ENCODE measurements around the gene PDZD4.

The PDZD4 gene

DNA sequence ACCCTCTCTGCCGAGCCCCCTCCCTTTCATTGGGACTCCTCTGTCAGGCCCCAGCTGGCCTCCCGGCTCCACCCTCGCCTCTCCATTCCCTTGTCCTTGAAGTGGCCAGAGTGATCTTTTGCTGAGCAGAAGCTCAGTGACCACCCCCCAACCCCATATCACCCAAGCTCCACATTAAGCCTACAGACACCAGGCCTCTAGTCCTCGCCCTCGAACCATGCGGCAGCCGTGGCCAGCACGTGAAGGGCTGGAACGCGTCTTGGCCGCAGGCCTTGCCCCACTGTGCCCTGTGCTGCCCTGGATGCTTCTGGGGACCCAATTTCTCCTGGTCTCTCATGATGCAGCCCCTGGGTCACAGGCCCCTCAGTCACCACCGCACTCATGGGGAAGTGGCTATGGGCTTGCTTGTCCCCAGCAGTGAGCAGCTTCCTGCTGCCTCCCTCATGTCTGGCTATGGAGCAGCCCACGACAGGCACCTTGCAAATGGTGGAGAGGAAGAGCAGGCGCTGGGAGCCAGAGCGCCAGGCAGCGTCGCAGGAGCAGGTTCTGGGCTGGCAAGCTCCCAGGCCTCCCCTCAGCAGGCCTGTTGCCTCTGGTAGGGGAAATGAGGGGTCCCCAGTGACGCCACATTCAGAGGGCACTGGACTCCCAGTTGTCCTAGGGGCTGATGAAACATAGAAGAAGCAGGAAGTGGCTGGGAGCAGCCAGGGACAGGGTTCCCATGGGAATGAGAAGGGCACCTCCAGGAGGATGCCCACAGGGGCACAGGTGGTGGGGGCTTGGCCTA, 50.3 kb downstream of the PDZD4 start:
- no peak for FAIRE-seq
- no peak for DNase-seq (ENCODE audit: insufficient read length)
- TF ChIP-seq TAF1 (IDR thresholded peaks at IDR 0.05; ENCODE audit: borderline replicate concordance, low read depth, low read length) (no peak), POLR2AphosphoS5 (IDR thresholded peaks at IDR 0.05; ENCODE audit: low read depth, low read length) (no peak), POLR2A (IDR thresholded peaks at IDR 0.05; ENCODE audit: low read depth, low read length) (no peak)

DNA sequence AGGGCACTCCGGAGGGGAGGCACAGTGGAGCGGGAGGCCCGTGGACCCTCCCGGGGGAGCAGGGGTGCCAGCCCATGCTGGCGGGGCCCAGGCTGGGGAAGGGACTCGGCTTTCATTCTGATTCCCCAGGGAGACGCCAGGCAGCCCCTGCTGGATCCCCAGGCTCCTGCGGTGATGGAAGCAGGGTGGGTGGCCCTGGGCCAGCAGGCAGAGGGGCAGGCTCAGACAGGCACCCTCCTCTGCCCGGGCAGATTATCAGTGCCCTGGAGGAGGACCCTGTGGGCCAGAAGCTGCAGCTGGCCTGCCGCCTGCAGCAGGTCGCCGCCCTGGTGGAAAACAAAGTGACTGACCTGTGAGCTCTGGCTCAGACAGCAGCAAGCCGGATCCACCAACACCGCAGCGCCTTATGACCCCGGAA, 51.7 kb downstream of the PDZD4 start:
- TF ChIP-seq POLR2A (IDR thresholded peaks at IDR 0.05; ENCODE audit: low read depth, low read length) (no peak), POLR2AphosphoS5 (IDR thresholded peaks at IDR 0.05; ENCODE audit: low read depth, low read length) (no peak), TAF1 (IDR thresholded peaks at IDR 0.05; ENCODE audit: borderline replicate concordance, low read depth, low read length) (no peak)
- FAIRE-seq: no peak
- no peak for DNase-seq (ENCODE audit: insufficient read length)

DNA sequence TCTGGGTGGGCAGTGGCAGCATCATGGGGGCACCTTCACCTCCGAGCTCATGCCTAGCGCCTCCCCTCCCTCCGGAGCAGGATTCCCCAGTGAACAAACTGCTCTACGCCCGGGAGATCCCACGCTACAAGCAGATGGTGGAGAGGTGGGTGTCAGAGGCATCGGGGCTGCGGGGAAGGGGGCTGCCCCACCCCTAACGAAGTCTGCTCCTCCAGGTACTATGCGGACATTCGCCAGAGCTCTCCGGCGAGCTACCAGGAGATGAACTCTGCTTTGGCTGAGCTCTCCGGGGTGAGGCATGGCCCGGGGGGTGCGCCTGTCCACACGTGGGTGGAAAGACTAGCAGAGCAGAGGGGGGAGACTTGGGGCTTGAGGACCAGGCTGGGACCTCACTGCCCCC, 52.2 kb downstream of the PDZD4 start:
- DNase-seq (ENCODE audit: insufficient read length): no peak
- TF ChIP-seq POLR2A (IDR thresholded peaks at IDR 0.05; ENCODE audit: low read depth, low read length) (no peak), POLR2AphosphoS5 (IDR thresholded peaks at IDR 0.05; ENCODE audit: low read depth, low read length) (no peak), TAF1 (IDR thresholded peaks at IDR 0.05; ENCODE audit: borderline replicate concordance, low read depth, low read length) (no peak)
- no peak for FAIRE-seq

DNA sequence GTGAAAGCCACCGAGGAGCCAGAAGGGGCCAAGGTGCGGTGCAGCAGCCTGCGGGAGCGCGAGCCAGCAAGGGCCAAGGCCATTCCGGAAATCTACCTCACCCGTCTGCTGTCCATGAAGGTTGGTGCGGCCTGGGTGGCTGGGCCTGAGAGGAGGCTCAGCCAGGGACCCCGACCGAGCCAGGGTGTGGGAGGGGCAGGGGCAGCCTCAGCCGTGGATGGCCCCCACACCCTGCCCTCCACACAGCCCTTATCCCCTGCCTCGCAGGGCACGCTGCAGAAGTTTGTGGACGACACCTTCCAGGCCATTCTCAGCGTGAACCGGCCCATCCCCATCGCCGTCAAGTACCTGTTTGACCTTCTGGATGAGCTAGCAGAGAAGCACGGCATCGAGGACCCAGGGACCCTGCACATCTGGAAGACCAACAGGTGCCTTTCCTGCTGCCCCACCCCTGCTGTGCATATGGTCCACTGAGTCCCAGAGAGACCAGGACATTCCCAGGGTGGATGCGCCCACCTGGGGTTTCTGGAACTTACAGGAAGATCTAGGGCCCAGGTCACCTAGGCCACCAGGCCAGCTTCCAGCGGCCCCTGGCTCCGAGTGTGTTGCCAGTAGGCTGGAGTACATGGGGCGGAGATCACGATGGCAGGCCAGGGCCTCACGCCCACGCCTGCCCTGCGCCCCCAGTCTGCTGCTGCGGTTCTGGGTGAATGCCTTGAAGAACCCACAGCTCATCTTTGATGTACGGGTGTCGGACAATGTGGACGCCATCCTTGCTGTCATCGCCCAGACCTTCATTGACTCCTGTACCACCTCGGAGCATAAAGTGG, 52.9 kb downstream of the PDZD4 start:
- TF ChIP-seq POLR2AphosphoS5 (IDR thresholded peaks at IDR 0.05; ENCODE audit: low read depth, low read length): no peak
- no peak for TF ChIP-seq POLR2A (IDR thresholded peaks at IDR 0.05; ENCODE audit: low read depth, low read length)
- TF ChIP-seq TAF1 (IDR thresholded peaks at IDR 0.05; ENCODE audit: borderline replicate concordance, low read depth, low read length): no peak
- DNase-seq (ENCODE audit: insufficient read length): no peak
- FAIRE-seq: no peak

DNA sequence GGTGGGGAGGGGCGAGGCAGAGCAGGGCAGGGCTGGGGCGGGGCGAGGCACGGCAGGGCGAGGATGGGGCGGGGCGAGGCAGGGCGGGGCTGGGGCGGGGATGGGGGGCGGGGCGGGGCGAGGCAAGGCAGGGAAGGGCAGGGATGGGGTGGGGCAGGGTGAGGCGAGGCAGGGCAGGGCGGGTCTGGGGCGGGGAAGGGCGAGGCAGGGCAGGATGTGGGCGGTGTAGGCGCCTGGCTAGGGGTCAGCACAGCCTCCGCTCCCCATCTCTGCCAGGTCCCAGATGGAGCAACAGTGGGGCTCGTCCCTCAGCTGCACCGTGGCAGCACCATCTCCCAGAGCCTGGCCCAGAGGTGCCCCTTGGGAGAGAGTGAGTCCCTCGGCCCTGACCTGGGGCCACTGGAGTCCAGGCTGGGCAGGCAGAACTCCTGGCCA, 53.7 kb downstream of the PDZD4 start:
- FAIRE-seq: no peak
- no peak for DNase-seq (ENCODE audit: insufficient read length)
- TF ChIP-seq POLR2A (IDR thresholded peaks at IDR 0.05; ENCODE audit: low read depth, low read length): no peak
- TF ChIP-seq POLR2AphosphoS5 (IDR thresholded peaks at IDR 0.05; ENCODE audit: low read depth, low read length): no peak
- no peak for TF ChIP-seq TAF1 (IDR thresholded peaks at IDR 0.05; ENCODE audit: borderline replicate concordance, low read depth, low read length)

DNA sequence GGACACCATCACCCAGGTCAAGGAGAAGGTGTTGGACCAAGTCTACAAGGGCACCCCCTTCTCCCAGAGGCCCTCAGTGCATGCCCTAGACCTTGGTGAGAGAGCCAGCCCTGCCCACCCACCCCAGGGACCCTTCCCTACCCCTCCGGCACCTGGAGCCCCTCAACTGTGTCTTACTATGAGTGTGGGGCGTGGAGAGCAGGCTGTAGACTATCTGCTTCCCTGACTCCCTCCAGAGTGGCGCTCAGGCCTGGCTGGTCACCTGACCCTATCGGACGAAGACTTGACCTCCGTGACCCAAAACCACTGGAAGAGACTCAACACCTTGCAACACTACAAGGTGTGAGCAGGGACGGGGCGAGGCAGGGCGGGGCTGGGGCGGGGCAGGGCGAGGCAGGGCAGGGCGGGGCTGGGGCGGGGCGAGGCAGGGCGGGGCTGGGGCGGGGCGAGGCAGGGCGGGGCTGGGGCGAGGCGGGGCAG, 54.2 kb downstream of the PDZD4 start:
- DNase-seq (ENCODE audit: insufficient read length): no peak
- TF ChIP-seq POLR2AphosphoS5 (IDR thresholded peaks at IDR 0.05; ENCODE audit: low read depth, low read length) (no peak), POLR2A (IDR thresholded peaks at IDR 0.05; ENCODE audit: low read depth, low read length) (no peak), TAF1 (IDR thresholded peaks at IDR 0.05; ENCODE audit: borderline replicate concordance, low read depth, low read length) (no peak)
- FAIRE-seq: no peak

DNA sequence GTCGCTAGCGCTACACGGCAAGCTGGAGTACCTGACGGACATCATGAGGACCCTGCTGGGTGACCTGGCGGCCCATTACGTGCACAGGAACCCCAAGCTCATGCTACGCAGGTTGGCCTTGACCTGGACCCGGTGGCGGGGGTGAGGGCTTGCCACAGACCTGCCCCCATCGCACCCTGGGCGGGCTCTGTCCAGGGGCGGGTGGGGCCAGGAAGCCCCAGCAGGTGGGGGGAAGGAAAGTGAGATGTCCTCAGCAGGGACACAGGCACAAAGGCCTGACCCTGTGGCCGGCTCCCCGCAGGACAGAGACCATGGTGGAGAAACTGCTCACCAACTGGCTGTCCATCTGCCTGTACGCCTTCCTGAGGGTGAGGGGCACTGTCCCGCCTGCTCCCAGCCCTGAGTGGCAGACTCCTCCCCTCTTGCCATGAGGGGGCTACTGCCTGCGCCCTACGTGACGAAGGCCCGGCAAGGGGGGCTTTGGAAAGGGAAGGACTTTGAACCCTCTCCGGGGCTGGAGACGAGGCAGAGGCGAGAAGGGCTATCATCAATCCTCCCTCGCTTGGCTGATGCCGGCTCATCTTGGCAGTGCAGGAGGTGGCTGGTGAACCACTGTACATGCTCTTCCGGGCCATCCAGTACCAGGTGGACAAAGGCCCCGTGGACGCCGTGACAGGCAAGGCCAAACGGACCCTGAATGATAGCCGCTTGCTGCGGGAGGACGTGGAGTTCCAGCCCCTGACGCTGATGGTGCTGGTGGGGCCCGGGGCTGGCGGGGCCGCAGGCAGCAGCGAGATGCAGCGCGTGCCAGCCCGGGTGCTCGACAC, 54.8 kb downstream of the PDZD4 start:
- no peak for DNase-seq (ENCODE audit: insufficient read length)
- TF ChIP-seq POLR2AphosphoS5 (IDR thresholded peaks at IDR 0.05; ENCODE audit: low read depth, low read length) (no peak), POLR2A (IDR thresholded peaks at IDR 0.05; ENCODE audit: low read depth, low read length) (no peak), TAF1 (IDR thresholded peaks at IDR 0.05; ENCODE audit: borderline replicate concordance, low read depth, low read length) (no peak)
- no peak for FAIRE-seq

DNA sequence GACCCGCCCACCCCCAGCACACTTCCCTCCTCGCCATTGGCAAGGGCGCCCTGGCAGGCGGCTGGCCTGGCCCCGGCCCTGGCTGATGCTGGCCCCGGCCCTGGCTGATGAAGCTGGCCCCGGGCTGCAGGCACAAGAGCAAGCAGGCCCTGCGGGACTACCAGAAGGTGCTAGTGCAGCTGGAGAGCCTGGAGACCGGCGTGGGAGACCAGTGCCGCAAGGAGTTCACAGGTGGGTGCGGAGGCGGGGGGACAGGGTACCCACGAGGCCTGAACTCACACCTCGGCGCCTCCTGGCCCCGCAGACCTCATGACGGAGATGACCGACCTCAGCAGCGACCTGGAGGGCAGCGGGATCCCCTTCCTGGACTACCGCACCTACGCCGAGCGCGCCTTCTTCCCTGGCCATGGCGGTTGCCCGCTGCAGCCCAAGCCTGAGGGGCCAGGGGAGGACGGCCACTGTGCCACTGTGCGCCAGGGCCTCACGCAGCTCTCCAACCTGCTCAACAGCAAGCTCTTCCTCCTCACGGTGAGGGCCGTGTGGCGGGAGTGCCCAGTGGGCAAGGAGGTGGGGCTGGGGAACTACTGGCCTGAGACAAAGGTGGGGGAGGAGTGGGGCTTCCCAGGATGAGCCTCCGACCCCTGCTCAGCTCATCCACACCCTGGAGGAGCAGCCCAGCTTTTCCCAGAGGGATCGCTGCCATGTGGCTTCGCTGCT, 55.6 kb downstream of the PDZD4 start:
- DNase-seq (ENCODE audit: insufficient read length) (peak; percentile 22), FAIRE-seq (no peak)
- no peak for TF ChIP-seq POLR2AphosphoS5 (IDR thresholded peaks at IDR 0.05; ENCODE audit: low read depth, low read length)
- no peak for TF ChIP-seq TAF1 (IDR thresholded peaks at IDR 0.05; ENCODE audit: borderline replicate concordance, low read depth, low read length)
- TF ChIP-seq POLR2A (IDR thresholded peaks at IDR 0.05; ENCODE audit: low read depth, low read length): no peak

DNA sequence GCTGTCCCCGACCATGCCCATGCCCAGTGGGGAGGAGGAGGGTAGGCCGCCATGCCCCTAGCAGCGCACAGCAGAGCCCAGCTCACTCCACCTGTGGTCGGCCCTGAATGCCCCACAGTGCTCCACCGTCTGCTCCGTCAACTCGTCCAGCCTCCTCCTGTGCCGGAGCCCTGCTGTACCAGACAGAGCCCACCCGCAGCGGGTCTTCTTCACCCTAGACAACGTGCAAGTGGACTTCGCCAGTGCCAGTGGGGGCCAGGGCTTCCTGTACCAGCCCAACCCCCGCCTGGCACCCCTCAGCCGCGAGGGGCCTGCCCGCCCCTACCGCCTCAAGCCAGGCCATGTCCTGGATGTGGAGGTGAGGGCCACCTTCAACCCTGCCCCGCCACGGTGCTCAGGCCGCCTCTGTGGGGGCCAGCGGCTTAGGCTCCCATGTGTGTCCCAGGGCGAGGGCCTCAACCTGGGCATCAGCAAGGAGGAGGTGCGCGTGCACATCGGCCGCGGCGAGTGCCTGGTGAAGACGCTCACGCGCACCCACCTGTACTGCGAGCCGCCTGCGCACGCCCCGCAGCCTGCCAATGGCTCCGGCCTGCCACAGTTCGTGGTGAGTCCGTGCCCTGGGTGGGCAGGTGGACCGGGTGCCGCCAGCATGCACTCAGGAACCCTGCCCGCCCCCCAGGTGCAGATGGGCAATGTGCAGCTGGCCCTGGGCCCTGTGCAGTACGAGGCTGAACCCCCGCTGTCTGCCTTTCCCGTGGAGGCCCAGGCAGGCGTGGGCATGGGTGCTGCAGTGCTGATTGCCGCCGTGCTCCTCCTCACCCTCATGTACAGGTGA, 56.4 kb downstream of the PDZD4 start:
- no peak for FAIRE-seq
- DNase-seq (ENCODE audit: insufficient read length): peak; percentile 25
- no peak for TF ChIP-seq TAF1 (IDR thresholded peaks at IDR 0.05; ENCODE audit: borderline replicate concordance, low read depth, low read length)
- TF ChIP-seq POLR2AphosphoS5 (IDR thresholded peaks at IDR 0.05; ENCODE audit: low read depth, low read length): no peak
- TF ChIP-seq POLR2A (IDR thresholded peaks at IDR 0.05; ENCODE audit: low read depth, low read length): no peak

DNA sequence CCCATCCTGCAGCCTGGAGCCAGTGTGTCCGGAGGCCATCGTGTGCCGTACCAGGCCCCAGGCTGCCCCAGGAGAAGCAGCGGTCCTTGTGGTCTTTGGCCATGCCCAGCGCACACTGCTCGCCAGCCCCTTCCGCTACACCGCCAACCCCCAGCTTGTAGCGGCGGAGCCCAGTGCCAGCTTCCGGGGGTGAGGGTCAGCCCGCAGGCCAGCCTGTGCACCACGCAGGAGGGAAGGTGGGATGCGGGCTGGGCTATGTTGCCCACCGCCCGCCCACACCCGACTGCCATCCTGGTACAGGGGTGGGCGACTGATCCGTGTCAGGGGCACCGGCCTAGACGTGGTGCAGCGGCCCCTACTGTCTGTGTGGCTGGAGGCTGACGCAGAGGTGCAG, 57.1 kb downstream of the PDZD4 start:
- TF ChIP-seq TAF1 (IDR thresholded peaks at IDR 0.05; ENCODE audit: borderline replicate concordance, low read depth, low read length): no peak
- no peak for TF ChIP-seq POLR2AphosphoS5 (IDR thresholded peaks at IDR 0.05; ENCODE audit: low read depth, low read length)
- no peak for TF ChIP-seq POLR2A (IDR thresholded peaks at IDR 0.05; ENCODE audit: low read depth, low read length)

More for the DNA sequence above, 57.1 kb downstream of the PDZD4 start:
- peak; percentile 19 for DNase-seq (ENCODE audit: insufficient read length)
- FAIRE-seq: no peak

Measured in GM12892 (cell line).